GM18520 (cell line): ENCODE measurements around the gene CDCA7.
"Not testable (repeated sequence)": the region's sequence is repeated elsewhere in the genome, so short reads cannot be mapped to it uniquely, and the experiment has no call there.

ENCODE experiments used
- ATAC-seq: cut with Tn5 transposase; IDR thresholded peaks from one replicate; pipeline ENCODE4 v1.9.1; 2021; ENCODE audit not compliant: unreplicated experiment

Gene CDCA7

DNA sequence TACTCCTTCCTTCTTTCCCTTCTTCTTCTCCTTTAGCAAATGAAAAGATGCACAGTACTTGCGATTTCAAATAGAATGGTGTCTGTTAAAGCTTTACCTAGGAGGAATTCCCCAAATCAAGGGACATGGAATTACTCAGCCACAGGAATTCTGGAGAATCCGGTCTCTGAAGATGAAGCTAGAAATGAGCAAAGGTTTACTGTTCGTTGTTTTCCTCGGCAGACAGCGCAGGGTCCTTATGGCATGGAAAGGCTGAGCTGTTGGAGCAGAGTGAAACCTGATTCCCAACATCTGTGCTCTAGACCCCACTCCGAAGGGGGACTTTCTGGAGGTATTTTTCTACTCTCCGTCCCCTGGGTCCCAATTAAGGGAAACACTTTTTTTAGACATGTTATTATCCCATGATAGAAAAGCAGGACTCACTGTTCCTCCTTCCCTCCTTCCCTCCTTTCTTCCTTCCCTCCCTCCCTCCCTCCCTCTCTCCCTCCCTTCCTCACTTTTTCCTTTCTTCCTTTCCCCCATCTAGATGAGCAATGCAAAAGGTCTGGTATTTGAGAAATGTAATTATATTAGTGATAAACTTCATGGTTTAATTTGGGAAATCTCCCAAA, 47.1 kb downstream of the CDCA7 start:
- ATAC-seq: no peak

DNA sequence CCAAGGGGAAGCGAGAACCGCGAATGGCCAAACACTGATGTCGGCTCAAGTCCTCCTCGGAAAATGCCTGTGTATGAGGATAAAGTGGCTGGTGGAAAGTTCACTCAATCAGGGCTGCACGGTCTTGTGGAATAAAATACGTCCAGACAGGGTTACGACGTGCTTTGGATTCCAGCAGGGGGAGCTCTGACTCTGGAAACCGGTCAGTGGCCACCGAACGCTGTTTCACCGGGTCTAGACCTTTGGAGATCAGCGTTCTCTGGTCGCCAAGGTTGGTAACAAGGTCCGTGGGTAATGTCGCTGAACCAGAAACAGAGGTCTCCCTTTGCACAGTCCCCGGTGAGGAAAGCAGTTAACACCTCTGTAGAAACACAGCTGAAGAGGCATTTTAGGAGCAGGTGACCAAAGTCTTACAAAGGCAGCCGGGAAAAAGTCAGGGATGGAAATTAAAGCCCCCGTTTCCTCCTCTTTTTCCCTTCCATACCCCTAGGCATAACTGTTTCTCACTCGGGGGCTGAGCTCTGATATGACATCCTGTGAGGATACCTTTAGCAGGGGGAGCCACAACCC, 47.8 kb downstream of the CDCA7 start:
- ATAC-seq: no peak

DNA sequence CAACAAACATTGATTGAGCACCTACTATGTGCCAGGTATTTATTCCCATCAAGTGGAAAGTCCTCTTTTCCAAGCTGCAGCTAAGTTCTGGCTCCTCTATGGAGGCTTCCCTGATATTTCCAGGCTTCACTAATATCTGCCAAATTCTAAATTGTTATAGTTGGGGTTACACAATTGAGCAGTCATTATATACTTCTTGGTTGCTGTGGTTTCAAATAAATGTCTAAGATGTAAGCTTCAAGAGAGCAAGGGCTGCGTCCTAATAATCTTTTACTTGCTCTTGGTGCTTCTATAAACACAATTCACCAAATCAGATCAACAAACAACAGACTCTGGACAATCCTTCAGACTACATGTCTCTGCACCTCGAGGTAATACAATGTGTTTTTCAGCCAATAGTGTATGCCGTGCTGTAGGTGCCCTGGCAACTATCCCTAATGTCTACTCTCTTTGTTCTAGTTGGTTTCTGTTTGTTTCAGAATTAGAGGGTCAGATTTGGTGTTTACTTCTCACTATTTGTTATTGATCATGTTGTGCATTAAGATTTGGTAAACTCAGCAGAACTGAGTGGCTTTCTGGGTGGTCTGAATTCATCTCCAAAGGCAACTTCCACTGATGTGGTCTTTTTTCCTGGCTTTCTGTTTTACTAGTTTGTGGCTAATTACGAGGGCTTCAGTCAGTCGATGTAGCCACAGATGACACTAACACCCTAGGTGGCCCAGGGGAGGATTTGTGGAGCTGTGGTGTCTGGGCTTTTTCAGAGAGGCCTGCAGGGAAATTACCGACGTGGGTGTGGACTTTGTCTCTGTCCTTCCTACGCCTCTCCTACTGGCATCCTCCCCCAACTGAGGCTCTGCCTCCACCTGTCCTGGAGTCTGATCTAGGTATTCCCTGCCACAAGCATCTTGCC, 50.4 kb downstream of the CDCA7 start:
- ATAC-seq: no peak

DNA sequence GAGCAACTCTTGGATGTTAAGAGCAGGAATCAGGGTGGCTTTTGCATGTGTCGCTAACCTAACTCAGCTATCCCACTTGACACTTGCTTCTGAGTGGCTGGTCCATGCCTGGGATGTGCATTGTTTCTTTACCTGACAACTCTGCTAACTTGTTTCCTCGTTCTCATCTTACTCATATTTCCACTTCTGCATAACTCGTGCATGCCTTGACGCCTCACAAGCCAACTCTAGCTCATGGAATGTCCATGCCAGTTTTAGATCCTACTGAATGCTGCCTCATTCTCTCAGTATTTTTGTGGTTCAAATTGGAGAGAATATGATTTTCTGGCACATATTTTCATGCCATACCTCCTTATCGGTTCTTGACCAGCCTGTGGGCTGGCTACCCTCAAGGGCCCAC, 52.5 kb downstream of the CDCA7 start:
- ATAC-seq: no peak

DNA sequence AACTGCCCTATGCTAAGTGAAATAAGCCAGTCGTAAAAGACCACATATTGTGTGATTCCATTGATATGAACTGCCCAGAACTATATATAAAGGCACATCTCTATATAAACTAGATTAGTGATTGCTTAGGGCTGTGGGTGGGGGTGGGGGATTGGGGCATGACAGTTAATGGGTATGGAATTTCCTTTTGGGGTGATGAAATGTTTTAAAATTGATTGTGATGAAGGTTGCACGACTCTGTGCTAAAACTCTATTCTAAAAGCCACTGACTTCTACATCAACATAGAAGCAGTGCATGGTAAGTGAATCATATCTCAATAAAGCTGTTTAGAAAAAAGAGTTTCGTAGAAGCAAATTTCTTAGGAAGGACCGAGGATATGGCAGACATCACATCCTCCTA, 53.0 kb downstream of the CDCA7 start:
- ATAC-seq: no peak

DNA sequence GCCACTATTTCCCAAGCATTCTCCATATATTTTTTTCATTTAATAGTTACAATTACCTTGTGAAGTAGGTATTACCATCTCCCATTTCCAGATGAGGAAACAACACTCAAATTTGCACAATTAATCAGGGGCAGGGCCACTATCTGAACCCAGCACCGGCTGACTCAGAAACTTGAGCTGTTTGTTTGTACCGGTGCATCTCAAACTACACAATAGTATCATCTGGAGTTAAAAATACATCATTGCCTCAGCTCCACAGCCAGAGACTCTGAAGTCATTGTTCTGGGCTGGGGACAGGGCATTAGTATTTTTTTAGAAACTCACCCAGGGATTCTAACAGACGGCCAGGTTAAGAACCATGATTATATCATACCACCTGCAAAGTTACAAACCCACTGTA, 55.9 kb downstream of the CDCA7 start:
- ATAC-seq: no peak

DNA sequence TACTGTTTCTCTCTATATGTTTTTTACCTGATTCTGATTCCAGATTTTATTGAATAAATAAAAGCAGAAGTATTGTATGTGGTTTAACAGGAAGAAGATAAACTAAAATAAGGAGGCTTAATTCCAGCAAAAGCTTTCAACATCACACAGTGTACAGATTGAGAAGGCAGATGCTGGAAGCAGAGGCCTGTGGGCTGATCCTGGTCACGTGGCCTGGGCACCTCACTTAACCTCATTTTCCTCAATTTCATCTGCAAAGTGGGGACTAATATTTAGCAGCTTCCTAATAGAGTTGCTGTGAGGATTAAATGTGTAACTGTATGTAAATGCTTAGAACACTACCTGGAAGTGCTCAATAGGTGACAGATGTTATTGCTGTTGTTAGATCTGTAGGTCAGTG, 58.0 kb downstream of the CDCA7 start:
- no peak for ATAC-seq

DNA sequence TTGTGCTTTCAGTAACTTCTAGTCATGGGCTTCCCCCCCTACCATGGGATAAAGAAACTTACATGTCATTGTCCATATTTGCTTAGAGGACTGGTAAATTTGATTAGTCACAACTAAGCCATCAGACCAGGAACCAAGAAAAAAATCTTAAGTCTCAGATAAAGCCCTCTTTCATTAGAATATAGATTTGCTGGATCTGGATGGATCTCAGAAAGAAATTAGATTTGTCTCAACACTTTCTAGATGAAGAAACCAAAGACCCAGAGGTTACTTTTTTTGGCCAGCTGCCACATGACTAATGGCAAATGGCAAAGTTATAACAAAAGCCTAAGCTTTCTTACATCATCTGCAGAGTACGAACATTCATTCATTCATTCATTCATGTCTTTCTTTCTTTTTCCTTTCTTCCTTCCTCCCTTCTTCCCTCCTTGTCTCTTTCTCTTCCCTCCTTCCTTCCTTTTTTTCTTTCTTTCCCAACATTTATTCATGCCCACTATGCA, 60.2 kb downstream of the CDCA7 start:
- no peak for ATAC-seq

DNA sequence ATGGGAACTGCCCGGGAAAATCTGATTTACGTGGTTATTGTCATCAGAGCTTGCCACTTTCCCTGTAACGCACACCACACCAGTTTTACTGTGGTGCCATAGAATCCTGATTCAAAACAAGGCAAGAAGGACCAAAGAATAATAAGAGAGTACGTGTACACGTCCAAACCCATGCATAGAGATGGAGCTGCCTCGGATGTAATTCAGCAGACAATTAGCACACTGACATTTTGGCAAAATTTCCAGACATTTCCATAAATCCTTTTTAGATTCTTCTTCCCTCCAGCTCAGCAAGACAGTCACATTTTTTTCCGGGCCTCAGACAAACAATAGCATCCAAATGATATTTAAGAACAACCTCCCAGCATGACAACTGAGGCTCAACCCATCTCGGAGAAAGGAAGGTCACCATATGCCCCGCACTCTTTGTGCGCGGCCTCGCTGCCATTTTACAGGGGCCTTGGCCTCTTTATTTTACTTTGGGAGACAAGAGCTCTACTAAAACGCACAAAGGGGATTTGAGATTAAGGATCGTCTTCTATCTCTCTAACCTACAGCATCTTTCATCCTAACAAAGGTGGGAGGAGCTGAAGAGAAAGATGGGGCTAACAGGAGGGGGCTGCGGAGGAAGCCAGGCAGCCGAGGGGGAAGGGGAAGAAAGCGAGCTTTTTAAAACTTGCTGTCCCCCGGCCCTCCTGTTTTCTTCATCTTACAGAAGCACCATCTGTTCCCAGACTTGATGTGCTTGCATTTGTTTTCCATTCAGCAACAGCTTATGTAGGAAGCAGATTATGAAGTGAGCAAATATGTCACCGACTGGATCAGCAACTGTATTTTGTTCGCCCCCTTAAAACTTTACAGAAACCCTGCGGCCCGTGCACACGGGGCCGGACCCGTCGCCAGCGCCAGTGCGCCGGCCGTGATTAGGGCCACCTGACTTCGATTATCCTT, 61.0 kb downstream of the CDCA7 start:
- no peak for ATAC-seq

DNA sequence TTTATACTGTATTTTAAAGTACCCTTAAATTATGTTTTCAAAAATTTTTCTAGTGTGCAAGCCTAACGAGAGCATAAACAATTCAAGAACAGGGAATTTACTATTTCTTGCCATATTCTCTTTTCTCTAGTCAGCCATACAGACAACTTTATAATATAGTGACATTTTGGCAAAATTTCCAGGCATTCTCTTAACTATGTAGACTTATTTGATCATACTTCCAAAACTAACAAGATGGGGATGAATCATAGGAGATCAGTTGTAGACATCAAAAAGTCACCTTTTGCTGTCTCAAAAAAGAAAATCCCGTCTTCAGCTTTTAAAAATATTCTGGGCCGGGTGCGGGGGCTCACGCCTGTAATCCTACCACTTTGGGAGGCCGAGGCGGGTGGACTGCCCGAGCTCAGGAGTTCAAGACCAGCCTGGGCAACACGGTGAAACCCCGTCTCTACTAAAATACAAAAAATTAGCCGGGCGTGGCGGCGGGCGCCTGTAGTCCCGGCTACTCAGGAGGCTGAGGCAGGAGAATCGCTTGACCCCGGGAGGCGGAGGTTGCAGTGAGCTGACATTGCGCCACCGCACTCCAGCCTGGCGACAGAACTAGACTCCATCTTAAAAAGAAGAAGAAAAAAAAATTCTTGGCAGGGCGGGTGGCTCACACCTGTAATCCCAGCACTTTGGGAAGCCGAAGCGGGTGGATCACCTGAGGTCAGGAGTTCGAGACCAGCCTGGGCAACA, 61.9 kb downstream of the CDCA7 start:
- ATAC-seq: not testable (repeated sequence)

DNA sequence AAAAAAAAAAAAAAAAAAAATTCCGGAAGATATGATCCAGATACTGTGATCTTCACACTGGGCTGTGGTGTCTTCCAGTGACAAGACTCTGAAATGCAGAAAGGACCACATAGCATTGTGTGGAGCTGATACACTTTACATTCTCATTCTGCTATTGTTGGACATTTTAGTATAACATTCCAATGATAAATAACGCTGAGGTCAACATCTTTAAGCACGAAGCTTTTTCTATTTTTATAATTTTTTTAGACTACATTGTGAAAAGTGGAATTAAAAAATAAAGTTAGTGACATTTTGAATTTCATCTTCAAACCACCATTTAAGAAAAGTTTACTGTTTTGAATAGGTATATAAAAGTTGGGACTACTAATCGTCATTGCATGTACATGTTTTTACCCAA, 62.7 kb downstream of the CDCA7 start:
- no peak for ATAC-seq

DNA sequence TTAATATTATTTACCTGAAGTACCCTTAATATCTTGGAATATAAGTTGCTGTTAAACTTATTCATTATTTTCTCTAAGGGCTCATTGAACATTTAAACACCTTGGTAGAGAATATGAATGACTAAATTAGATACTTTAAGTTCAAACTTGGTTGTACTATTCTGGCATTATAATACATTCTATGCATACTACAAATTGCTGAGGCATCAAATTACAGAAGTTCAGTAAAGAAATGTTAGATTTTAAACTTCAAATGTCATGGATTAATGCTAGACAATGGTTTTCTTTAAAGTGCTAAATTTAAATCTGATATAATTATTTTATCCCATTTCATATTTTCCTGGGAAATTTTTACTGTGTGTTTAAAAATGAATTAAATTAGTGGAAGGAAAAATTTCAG, 63.1 kb downstream of the CDCA7 start:
- no peak for ATAC-seq
